GM12891 (cell line): ENCODE data around the gene ATP1A4.

Experiments used
- PAX5 ChIP-seq: IDR thresholded peaks from 2 replicates; pipeline ENCODE4 v1.6.1; 2011; ENCODE audit warnings: low read length, moderate library complexity, mild to moderate bottlenecking; ENCODE audit not compliant: insufficient read depth, severe bottlenecking
- POLR2A ChIP-seq: IDR thresholded peaks from 2 replicates; pipeline ENCODE4 v1.6.1; 2011; ENCODE audit warnings: low read depth, low read length, control low read depth
- POLR2AphosphoS5 ChIP-seq: IDR thresholded peaks from 2 replicates; pipeline ENCODE4 v1.6.1; 2011; ENCODE audit warnings: low read depth, low read length, control low read depth
- POU2F2 ChIP-seq: IDR thresholded peaks from 2 replicates; pipeline ENCODE4 v1.6.1; 2011; ENCODE audit warnings: low read depth, mild to moderate bottlenecking, control low read depth, low read length, moderate library complexity
- SPI1 ChIP-seq: IDR thresholded peaks from 2 replicates; pipeline ENCODE4 v1.6.1; 2011; ENCODE audit warnings: low read depth, low read length, control low read depth
- TAF1 ChIP-seq: IDR thresholded peaks from 2 replicates; pipeline ENCODE4 v1.6.1; 2011; ENCODE audit warnings: low read depth, low read length, control low read depth

DNA sequence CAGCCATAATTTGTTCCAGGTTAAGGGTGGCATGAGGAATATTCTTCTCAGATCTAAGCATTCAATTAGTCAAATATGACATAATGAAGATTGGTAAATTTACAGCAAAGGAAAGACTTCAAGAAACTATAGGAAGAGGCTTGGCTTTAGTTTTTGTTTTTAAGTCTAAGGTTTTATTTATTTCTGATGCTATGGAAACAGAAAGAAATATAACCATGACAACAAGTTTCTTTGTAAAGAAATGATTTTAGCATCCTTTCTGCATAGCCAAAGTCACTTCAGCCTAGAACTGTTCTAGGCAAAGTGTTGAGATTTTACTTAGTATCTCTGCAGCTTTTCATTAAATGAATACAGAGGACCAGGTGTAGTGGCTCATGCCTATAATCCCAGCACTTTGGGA, 81.5 kb downstream of the ATP1A4 start:
- no peak for TF ChIP-seq POLR2AphosphoS5
- TF ChIP-seq POU2F2: no peak
- TF ChIP-seq TAF1: no peak
- no peak for TF ChIP-seq POLR2A
- TF ChIP-seq SPI1: no peak
- TF ChIP-seq PAX5: no peak
